H1 (cell line): ENCODE data around the gene POU6F2. TPM values are rescaled to one million over a fixed set of nuclear protein-coding genes. Genes with fewer than 3 reads are reported as not detected.

Experiments used
- CTCF ChIA-PET: fragments of 300-600 bp; sonication (Branson Sonifier 250); formaldehyde crosslinking; loops from one replicate; lab custom pipeline; 2021; ENCODE audit not compliant: partially characterized antibody; lab: Charles Lee
- POLR2A ChIA-PET: fragments of 300-600 bp; sonication (Branson Sonifier 250); formaldehyde crosslinking; loops from one replicate; lab custom pipeline; 2021; ENCODE audit warnings: inconsistent platforms; ENCODE audit not compliant: partially characterized antibody; lab: Charles Lee
- DNase-seq, 2 experiments: peaks; one replicate each; pipeline versions ENCODE4 v3.0.0 to v3.0.0-alpha.2; 2010 to 2022; ENCODE audit warnings: low spot score in 2 of 2, low read depth in 1 of 2, mixed read lengths in 1 of 2
- FAIRE-seq: peaks from 2 replicates; lab custom pipeline; 2011; peaks lifted over from hg19 to GRCh38; lab: Jason Lieb, UNC
- H2AFZ ChIP-seq: 2 replicates; pipeline ENCODE4 v1.8.1; 2012; ENCODE audit warnings: low read length, inconsistent platforms
- H2AK5ac ChIP-seq: 2 replicates; pipeline ENCODE4 v1.6.1; 2013; ENCODE audit warnings: low read depth, low read length
- H2BK120ac ChIP-seq: replicated peaks from 2 replicates; pipeline ENCODE3; 2013; ENCODE audit warnings: low read depth, low read length, inconsistent platforms
- H2BK12ac ChIP-seq: 2 replicates; pipeline ENCODE4 v1.6.1; 2013; ENCODE audit warnings: low read depth, low read length
- H2BK15ac ChIP-seq: 2 replicates; pipeline ENCODE4 v1.6.1; 2013; ENCODE audit warnings: low read length
- H2BK20ac ChIP-seq: 2 replicates; pipeline ENCODE4 v1.6.1; 2013; ENCODE audit warnings: low read length
- H2BK5ac ChIP-seq: 2 replicates; pipeline ENCODE4 v1.6.1; 2013; ENCODE audit warnings: low read depth, low read length
- H3K14ac ChIP-seq: 2 replicates; pipeline ENCODE4 v1.6.1; 2013; ENCODE audit warnings: inconsistent platforms; ENCODE audit not compliant: insufficient read length
- H3K18ac ChIP-seq: 2 replicates; pipeline ENCODE4 v1.6.1; 2013; ENCODE audit warnings: low read length; ENCODE audit errors: extremely low read depth
- H3K23ac ChIP-seq: 2 replicates; pipeline ENCODE4 v1.6.1; 2013; ENCODE audit warnings: inconsistent platforms; ENCODE audit not compliant: insufficient read length
- H3K23me2 ChIP-seq: 2 replicates; pipeline ENCODE4 v1.6.1; 2013; ENCODE audit warnings: low read depth, low read length
- H3K27ac ChIP-seq: 2 replicates; pipeline ENCODE4 v1.6.1; 2011; ENCODE audit warnings: low read depth, low read length, inconsistent platforms
- H3K27me3 ChIP-seq, 4 experiments: replicated peaks in 1 of 4; 1 replicate in 1 of 4; 2 replicates in 3 of 4; pipeline versions ENCODE4 v1.6.1 to v1.8.1; 2011 to 2013; ENCODE audit warnings: low read length in 3 of 4, mild to moderate bottlenecking in 3 of 4, inconsistent platforms in 2 of 4, mixed read lengths in 2 of 4, moderate library complexity in 1 of 4; ENCODE audit not compliant: control insufficient read depth in 3 of 4, insufficient read depth in 3 of 4; ENCODE audit errors: extremely low read depth in 1 of 4
- H3K36me3 ChIP-seq, 4 experiments: 2 replicates each; pipeline versions ENCODE4 v1.6.1 to v1.8.1; 2011 to 2013; ENCODE audit warnings: mild to moderate bottlenecking in 4 of 4, low read length in 3 of 4, moderate library complexity in 2 of 4, control low read depth in 1 of 4, inconsistent platforms in 1 of 4; ENCODE audit not compliant: insufficient read depth in 4 of 4, control insufficient read depth in 2 of 4
- H3K4ac ChIP-seq: replicated peaks from 2 replicates; pipeline ENCODE3; 2013; ENCODE audit warnings: low read length, low read depth, mixed read lengths, inconsistent platforms; ENCODE audit not compliant: insufficient read length
- H3K4me1 ChIP-seq, 4 experiments: replicated peaks in 1 of 4; 1 replicate in 1 of 4; 2 replicates in 3 of 4; pipeline versions ENCODE4 v1.6.1 to v1.8.1; 2011 to 2013; ENCODE audit warnings: low read length in 3 of 4, inconsistent platforms in 2 of 4, mixed read lengths in 1 of 4; ENCODE audit not compliant: insufficient read depth in 4 of 4, control insufficient read depth in 3 of 4
- H3K4me2 ChIP-seq, 2 experiments: 2 replicates each; pipeline versions ENCODE4 v1.6.1 to v1.8.1; 2011 to 2013; ENCODE audit warnings: low read depth in 2 of 2, low read length in 2 of 2, control low read depth in 1 of 2, inconsistent platforms in 1 of 2, mild to moderate bottlenecking in 1 of 2; ENCODE audit not compliant: insufficient read depth in 1 of 2
- H3K4me3 ChIP-seq, 4 experiments: fragments of 200-600, 300-600 bp in 1 of 4; sonication (generic), shearing (Covaris generic), sonication (Bioruptor Twin) in 1 of 4; 2 replicates each; pipeline versions ENCODE4 v1.5.1 to v1.8.1; 2011 to 2016; ENCODE audit warnings: low read length in 4 of 4, low read depth in 3 of 4, control low read depth in 2 of 4, inconsistent platforms in 2 of 4, mild to moderate bottlenecking in 2 of 4, mixed read lengths in 1 of 4, moderate library complexity in 1 of 4; ENCODE audit not compliant: insufficient read depth in 2 of 4; ENCODE audit errors: extremely low read depth in 1 of 4
- H3K56ac ChIP-seq: replicated peaks from 2 replicates; pipeline ENCODE3; 2013; ENCODE audit warnings: low read depth, mild to moderate bottlenecking, mixed read lengths, low read length, inconsistent platforms; ENCODE audit not compliant: insufficient read length
- H3K79me1 ChIP-seq: 2 replicates; pipeline ENCODE4 v1.6.1; 2013; ENCODE audit warnings: low read depth, low read length, control low read depth
- H3K79me2 ChIP-seq, 2 experiments: 2 replicates each; pipeline versions ENCODE4 v1.6.1 to v1.8.1; 2012 to 2013; ENCODE audit warnings: low read length in 2 of 2, mild to moderate bottlenecking in 2 of 2, inconsistent platforms in 1 of 2; ENCODE audit not compliant: insufficient read depth in 2 of 2, control insufficient read depth in 1 of 2
- H3K9ac ChIP-seq, 4 experiments: replicated peaks in 1 of 4; 1 replicate in 1 of 4; 2 replicates in 3 of 4; pipeline versions ENCODE4 v1.6.1 to v1.8.1; 2011 to 2013; ENCODE audit warnings: low read depth in 3 of 4, low read length in 3 of 4, control low read depth in 2 of 4, mild to moderate bottlenecking in 2 of 4, moderate library complexity in 2 of 4, inconsistent platforms in 1 of 4; ENCODE audit errors: extremely low read depth in 1 of 4
- H3K9me3 ChIP-seq, 2 experiments: 2 replicates each; pipeline versions ENCODE4 v1.6.1 to v1.8.1; 2012 to 2013; ENCODE audit warnings: mild to moderate bottlenecking in 2 of 2, moderate library complexity in 2 of 2, control low read depth in 1 of 2, inconsistent platforms in 1 of 2, low read depth in 1 of 2, low read length in 1 of 2, mixed read lengths in 1 of 2; ENCODE audit not compliant: insufficient read depth in 2 of 2
- H4K20me1 ChIP-seq, 2 experiments: replicated peaks in 1 of 2; 2 replicates each; pipeline versions ENCODE3 to v1.8.1; 2011 to 2013; ENCODE audit warnings: inconsistent platforms in 2 of 2, low read length in 2 of 2, mild to moderate bottlenecking in 1 of 2; ENCODE audit not compliant: insufficient read depth in 2 of 2, control insufficient read depth in 1 of 2
- H4K5ac ChIP-seq: 2 replicates; pipeline ENCODE4 v1.6.1; 2013; ENCODE audit warnings: low read length, low read depth, mixed read lengths, inconsistent platforms; ENCODE audit not compliant: insufficient read length
- H4K8ac ChIP-seq: 2 replicates; pipeline ENCODE4 v1.8.0; 2013; ENCODE audit warnings: mild to moderate bottlenecking, moderate library complexity, low read length, inconsistent platforms; ENCODE audit not compliant: insufficient read depth; ENCODE audit errors: extremely low read depth
- H4K91ac ChIP-seq: replicated peaks from 2 replicates; pipeline ENCODE3; 2013; ENCODE audit warnings: low read length, mixed read lengths, inconsistent platforms; ENCODE audit not compliant: insufficient read length
- ASH2L ChIP-seq: fragments of 200-600, 300-600 bp; sonication (generic); IDR thresholded peaks from one replicate; pipeline ENCODE4 v1.7.1; 2017; ENCODE audit warnings: low read length
- BACH1 ChIP-seq: IDR thresholded peaks from 2 replicates; pipeline ENCODE4 v1.6.1; 2012; ENCODE audit warnings: low read length, improper control_type of control experiment
- CBX5 ChIP-seq: fragments of 300-800, 300-1000 bp; sonication (generic); IDR thresholded peaks from 2 replicates; pipeline ENCODE4 v1.7.1; 2016; ENCODE audit warnings: antibody characterized with exemption, low read length, low read depth
- CHD2 ChIP-seq: IDR thresholded peaks from 2 replicates; pipeline ENCODE4 v1.6.1; 2012; ENCODE audit warnings: low read length, improper control_type of control experiment
- E2F6 ChIP-seq: IDR thresholded peaks from 2 replicates; pipeline ENCODE4 v1.6.1; 2012; ENCODE audit warnings: inconsistent platforms
- GABPA ChIP-seq: IDR thresholded peaks from 2 replicates; pipeline ENCODE4 v1.6.1; 2011; ENCODE audit warnings: mild to moderate bottlenecking, low read length, moderate library complexity, borderline replicate concordance; ENCODE audit not compliant: insufficient read depth
- HDAC6 ChIP-seq: IDR thresholded peaks from one replicate; pipeline ENCODE4 v1.7.1; 2012; ENCODE audit warnings: low read depth, mild to moderate bottlenecking, inconsistent platforms, low read length, moderate library complexity
- KDM4A ChIP-seq: IDR thresholded peaks from one replicate; pipeline ENCODE4 v1.7.1; 2012; ENCODE audit warnings: low read depth, mild to moderate bottlenecking, moderate library complexity, low read length, inconsistent platforms; ENCODE audit not compliant: severe bottlenecking
- NRF1 ChIP-seq: IDR thresholded peaks from 2 replicates; pipeline ENCODE4 v1.6.1; 2011; ENCODE audit warnings: mild to moderate bottlenecking, low read depth, low read length, improper control_type of control experiment
- POLR2AphosphoS5 ChIP-seq: IDR thresholded peaks from 2 replicates; pipeline ENCODE4 v1.6.1; 2011; ENCODE audit warnings: low read depth, low read length
- RXRA ChIP-seq: IDR thresholded peaks from 2 replicates; pipeline ENCODE4 v1.6.1; 2011; ENCODE audit warnings: low read depth, mild to moderate bottlenecking, low read length, moderate library complexity; ENCODE audit not compliant: insufficient read depth
- SIRT6 ChIP-seq: IDR thresholded peaks from one replicate; pipeline ENCODE4 v1.7.1; 2012; ENCODE audit warnings: low read length, inconsistent platforms
- SP1 ChIP-seq: IDR thresholded peaks from 2 replicates; pipeline ENCODE4 v1.6.1; 2011; ENCODE audit warnings: low read depth, low read length
- SP4 ChIP-seq: IDR thresholded peaks from 2 replicates; pipeline ENCODE4 v1.6.1; 2012; ENCODE audit warnings: low read length, inconsistent platforms
- TAF1 ChIP-seq: IDR thresholded peaks from 2 replicates; pipeline ENCODE4 v1.6.1; 2011; ENCODE audit warnings: mild to moderate bottlenecking, low read depth, low read length
- WGBS, 2 experiments: shearing (Covaris generic) in 1 of 2; methylation state at CpG; one replicate each; pipeline versions ENCODE4 v1.1.6 to v1.1.7; 2013 to 2015; ENCODE audit warnings: low lambda C conversion rate in 2 of 2, mixed read lengths in 2 of 2, inconsistent platforms in 1 of 2, low coverage in 1 of 2, missing lambda C conversion rate in 1 of 2; ENCODE audit not compliant: insufficient replicate concordance in 2 of 2, insufficient coverage in 1 of 2, insufficient read length in 1 of 2; ENCODE audit errors: extremely low coverage in 1 of 2, missing lambda C conversion rate in 1 of 2; 5-methylcytosine and 5-hydroxymethylcytosine counted together
- polyA plus RNA-seq, 7 experiments: library from polyadenylated mRNA; depleted of rRNA in 3 of 7; stranded (reverse) in 5 of 7; unstranded in 2 of 7; fragments of >200 nt in 5 of 7; fragments of 200-250 nt in 2 of 7; gene quantifications; 1 replicate in 5 of 7; 2 replicates in 1 of 7; 4 replicates in 1 of 7; pipeline versions ENCODE4 v1.2.1 to v1.2.3, GENCODE V29; 2011 to 2013; ENCODE audit warnings: missing spikeins in 2 of 7, mixed read lengths in 2 of 7
- total RNA-seq: library from RNA; stranded (reverse); fragmentation: NEBNext Ultra II Directional; extraction: Animal tissue kit (Norgen Biotek cat#: 25700); gene quantifications from 2 replicates; pipeline ENCODE4 v1.2.1, GENCODE V29; 2021

The POU6F2 gene
- total and polyA plus RNA-seq, 2 of the 8 experiments (the other 6 are each of a cell fraction or from before 2014, with no cell fraction given) = 1.1 to 2.0 TPM

- Histone ChIP-seq H3K79me1 (no peaks in the 10 kb centered on the region), H3K18ac (no peak overlapping the region), H2BK120ac (no peak overlapping the region), H4K91ac (no peak overlapping the region), H3K79me2 (no peaks in the 10 kb centered on the region), H3K23ac (no peak overlapping the region), H2AFZ (no peak overlapping the region), H3K4me2 (no peak overlapping the region), H2BK20ac (no peak overlapping the region), H4K8ac (no peak overlapping the region), H3K4me3 (no peak overlapping the region), H4K5ac (no peak overlapping the region), H2BK5ac (no peak overlapping the region), H2AK5ac (no peak overlapping the region), H3K27me3 (no peaks in the 10 kb centered on the region), H2BK15ac (no peak overlapping the region), H3K36me3 (no peaks in the 10 kb centered on the region), H4K20me1 (no peaks in the 10 kb centered on the region), H3K4me1 (peaks cover 0 to 8% (median 3%) of the 10 kb centered on the region in 4 experiments; a peak in 4 of 7 replicates), H3K14ac (no peak overlapping the region), H3K27ac (no peak overlapping the region), H3K9ac (no peak overlapping the region), H3K9me3 (peaks cover 0 to 2% of the 10 kb centered on the region in 2 experiments; a peak in 1 of 4 replicates), H3K56ac (no peak overlapping the region), H3K23me2 (no peaks in the 10 kb centered on the region), H2BK12ac (no peak overlapping the region), H3K4ac (no peak overlapping the region)
- FAIRE-seq = no peak
- CTCF ChIA-PET = interaction anchor here (1.2 to 2.0 kb wide), 3 partner anchors 8 to 12 kb away, joined by 3 to 9 read pairs (median 4); no protein-coding TSS in a partner anchor
- TF ChIP-seq KDM4A (no peak), CHD2 (no peak), E2F6 (no peak), CBX5 (no peak), HDAC6 (no peak), TAF1 (no peak), RXRA (no peak), ASH2L (no peak), SIRT6 (no peak), BACH1 (no peak), GABPA (no peak), SP4 (no peak), SP1 (no peak), POLR2AphosphoS5 (no peak), NRF1 (no peak)
- no peak for DNase-seq
- 91% methylated on average over 5 of the region's 5 CpGs; no CpG with 5 or more reads in 1 of the 2 experiments for WGBS, 2 experiments
- POLR2A ChIA-PET = no interaction called here
Observed at GRCh38 chr7:39374436-39375040, 396.8 kb downstream of the POU6F2 start.
